DMS153 treated with DMSO at 0.1 percent for 48 hours (cell line): ENCODE data around the gene KDM2A.
"Not testable (repeated sequence)": the region's sequence is repeated elsewhere in the genome, so short reads cannot be mapped to it uniquely, and the experiment has no call there.

ENCODE experiments used
- DNase-seq: peaks from one replicate; lab custom pipeline; 2025; ENCODE audit not compliant: unreplicated experiment; lab: John Stamatoyannopoulos, UW

KDM2A gene

GRCh38 chr11:67256477-67257135, 137.5 kb downstream of the KDM2A start:
- DNase-seq = no peak

DNA sequence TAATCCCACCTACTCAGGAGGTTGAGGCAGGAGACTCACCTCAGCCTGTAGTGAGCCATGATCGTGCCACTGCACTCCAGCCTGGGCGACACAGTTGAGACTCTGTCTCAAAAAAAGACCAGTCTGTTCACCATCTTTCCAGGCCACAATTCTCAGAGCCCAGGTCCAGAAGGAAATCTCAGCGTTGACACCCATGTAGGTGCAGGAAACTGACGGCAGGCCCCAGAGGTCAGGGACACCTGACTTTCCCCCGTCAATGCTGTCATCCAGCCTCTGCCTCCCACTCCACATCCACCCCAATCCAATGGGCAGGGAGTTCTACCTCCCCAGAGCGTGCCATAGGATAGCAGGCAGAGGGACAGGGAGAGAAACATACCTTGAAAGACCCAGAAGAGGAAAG, 141.3 kb downstream of the KDM2A start:
- no peak for DNase-seq

DNA sequence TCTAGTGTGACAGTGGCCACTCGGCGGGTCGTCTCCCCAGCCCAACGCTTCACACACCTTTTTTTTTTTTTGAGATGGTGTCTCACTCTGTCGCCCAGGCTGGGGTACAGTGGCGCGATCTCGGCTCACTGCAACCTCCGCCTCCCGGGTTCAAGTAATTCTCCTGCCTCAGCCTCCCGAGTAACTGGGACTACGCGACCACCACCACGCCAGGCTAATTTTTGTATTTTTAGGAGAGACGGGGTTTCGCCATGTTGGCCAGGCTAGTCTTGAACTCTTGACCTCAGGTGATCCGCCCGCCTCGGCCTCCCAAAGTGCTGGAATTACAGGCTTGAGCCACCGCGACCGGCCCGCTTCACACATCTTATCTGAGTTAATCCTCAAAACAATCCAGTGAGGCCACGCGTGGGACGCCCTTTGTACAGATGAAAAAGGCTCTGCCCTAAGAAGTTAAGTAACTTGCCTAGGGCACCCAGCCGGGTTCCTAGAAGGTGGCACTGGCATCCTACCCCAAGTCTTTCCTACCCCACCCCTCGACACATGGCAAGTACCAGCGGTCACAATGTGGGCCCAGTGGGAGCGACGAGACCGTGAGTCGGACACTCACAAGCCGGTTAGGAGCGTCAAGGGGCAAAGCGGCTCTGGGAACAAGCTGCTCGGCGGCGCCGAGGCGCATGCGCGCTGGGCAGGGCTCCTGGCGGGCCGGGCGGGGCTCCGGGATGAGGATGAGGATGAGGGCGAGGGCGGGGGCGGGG, 142.0 kb downstream of the KDM2A start:
- not testable (repeated sequence) for DNase-seq

DNA sequence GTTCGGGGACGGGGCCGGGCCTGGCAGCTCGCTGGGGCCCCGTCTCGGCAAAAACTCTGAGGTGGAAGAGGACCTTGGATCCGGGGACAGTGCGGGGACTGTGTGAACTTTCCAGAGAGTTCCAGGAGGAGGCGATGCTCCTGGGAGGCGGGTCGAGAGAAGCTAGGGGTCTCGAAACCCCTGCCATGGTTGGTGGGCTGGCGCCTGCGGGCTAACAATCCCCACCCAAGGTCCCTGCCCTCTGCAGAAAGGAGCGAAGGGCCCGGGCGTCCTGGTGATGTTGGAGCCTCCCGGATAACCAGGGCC, 142.5 kb downstream of the KDM2A start:
- no peak for DNase-seq

- no peak for DNase-seq
Measured at GRCh38 chr11:67261946-67262681, 143.1 kb downstream of the KDM2A start.

- peak; percentile 80 for DNase-seq
Measured at GRCh38 chr11:67262731-67263675, 143.9 kb downstream of the KDM2A start.

- DNase-seq = no peak
Measured at GRCh38 chr11:67264260-67264659, 145.2 kb downstream of the KDM2A start.

DNA sequence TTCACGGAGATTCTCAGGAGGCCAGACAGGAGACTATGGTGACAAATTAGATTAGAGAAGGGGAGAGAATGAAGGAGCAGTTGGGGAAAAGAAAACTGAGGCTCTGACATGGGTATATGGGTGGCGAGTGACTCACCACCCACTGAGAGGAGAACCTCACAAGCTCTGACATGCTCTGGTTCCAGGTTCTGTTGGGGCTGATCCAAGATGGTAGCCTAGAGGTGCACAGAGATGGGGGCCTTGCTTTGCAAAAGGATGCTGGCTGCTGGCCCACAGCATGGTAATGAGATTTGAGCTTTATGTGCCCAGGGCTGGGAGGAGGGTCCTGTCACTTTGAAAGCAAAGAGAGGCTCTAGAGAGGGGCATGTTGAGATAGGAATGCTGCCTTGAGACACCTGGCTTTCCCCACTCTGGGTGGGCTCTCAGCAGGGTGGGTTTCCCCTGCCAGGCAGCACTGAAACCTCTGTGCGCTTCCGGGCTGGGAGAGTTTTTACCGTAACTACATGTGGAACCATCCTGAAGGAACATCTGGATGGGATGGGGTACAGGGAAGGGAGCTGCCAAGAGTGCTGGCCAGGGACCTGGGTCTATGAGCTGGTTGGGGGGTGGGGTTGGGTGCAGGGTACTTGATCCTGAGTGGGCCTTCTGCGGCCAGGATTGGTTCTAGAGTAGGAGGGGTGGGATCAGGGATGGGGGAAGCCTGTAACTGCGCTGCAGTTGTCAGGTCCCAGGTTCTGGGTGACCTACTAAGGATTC, 146.0 kb downstream of the KDM2A start:
- DNase-seq = no peak

GRCh38 chr11:67265633-67266448, 146.8 kb downstream of the KDM2A start:
- DNase-seq = peak; percentile 31

DNA sequence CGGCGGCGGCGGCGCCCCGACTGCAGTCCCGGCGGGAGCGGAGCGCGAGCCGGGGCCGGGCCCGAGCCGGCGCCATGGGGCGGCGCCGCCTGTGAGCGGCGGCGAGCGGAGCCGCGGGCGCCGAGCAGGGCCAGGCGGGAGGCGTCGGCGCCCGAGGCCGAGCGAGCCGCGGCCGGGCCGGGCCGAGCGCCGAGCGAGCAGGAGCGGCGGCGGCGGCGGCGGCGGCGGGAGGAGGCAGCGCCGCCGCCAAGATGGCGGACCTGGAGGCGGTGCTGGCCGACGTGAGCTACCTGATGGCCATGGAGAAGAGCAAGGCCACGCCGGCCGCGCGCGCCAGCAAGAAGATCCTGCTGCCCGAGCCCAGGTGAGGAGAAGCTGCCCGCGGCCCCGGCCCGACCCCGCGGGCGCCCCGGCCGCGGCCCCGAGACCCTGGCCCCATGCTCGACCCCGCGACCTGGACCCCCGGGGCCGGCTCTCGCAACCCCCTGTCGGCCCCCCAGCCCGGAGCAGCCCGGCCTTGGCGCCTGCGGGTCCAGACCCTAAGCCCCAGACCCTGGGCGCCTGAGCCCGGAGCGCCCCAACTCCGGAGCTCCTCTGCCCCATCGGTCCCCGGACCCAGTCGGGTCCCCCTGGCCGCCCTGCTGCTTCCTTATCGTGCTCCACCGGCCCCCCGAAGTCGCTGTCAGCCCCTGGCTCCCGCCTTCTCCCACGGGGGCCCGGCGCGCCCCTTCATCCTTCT, 147.6 kb downstream of the KDM2A start, which contains the start of gene GRK2:
Gene GRK2 (plus strand): TSS at position 25 of the 739 bp plus-strand sequence. CDS start 227 bp downstream, at position 252.
- no peak for DNase-seq

DNA sequence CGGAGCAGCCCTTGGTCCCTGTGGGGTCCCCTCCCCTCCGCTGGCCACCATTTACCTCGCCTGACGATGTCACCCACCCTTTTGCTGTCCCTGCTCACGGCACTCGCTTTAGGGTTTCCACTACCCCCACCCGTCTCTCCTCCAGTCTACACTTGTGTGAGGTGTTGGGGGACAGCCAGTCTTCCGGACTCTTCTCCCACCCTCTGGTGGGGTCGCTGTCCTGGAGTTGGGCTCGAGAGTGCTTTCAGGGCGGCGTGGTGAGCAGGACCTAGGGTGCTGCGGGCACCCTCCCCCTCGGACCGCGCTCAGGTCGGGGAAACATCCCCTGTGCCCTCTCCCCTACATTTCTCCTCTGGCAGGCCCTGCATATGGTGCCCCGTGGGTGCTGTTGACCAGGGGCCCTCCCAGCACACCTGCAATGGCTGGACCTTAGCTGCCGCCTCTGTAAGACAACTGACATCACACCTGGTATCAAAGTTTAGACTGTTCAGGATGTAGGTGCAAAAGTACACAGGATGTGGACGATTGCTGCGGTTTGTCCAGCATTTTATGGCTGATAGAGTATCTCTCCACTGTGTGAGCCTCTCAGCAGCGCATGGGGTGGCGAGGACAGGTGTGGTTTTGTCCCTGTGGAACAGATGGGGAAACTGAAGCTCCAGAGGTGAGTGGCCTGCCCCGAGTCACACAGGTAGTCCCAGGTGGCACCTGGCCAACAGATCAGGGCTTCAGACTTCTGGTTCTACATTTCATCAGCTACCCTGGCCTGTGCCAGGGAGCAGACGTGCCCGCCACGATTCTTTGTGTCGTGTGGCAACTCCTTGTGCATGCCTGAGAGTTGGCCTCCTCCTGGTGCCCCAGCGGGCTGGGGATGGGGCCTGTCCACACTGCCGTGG, 148.4 kb downstream of the KDM2A start:
- peak; percentile 27 for DNase-seq

DNA sequence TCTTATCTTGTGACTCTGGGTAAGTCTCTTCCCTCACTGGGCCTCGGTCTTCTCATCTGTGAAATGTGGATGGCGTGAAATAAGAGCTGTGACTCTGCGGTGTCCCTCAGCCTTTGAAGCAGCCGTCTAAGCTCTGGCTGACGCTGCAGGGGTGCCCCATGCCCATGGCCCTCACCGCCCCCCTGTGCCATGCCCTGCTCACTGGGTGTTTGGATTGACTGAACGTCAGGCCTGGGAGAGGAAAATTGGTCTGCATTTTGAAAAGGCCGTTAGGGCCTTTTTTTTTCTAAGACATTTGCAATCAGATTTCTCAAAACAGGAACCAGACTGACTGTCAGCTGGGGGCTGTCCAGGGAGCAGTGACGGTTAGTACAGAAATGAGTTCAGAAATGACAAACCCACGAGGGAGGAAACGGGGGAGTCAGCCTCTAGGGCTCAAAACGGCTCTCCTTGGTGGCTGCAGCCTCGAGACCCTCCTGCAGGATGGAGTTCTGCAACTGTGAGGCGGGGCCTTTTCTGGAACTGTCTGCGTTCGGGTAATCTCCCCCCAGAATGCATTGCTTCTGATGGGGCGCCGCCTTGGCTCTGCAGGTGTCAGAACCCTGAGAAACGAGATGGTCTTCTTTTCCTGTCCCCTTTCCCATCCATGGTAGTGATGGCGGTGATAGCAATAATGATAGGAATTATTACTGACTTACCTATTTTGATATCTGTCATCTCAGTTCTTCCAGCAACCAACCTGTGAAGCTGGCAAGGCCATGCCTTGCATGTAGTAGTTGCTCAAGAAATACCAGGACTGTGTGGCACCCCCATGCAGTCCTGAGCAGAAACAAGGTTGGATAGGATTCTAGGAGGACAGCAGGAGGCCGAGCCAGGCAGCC, 149.3 kb downstream of the KDM2A start:
- no peak for DNase-seq

DNA sequence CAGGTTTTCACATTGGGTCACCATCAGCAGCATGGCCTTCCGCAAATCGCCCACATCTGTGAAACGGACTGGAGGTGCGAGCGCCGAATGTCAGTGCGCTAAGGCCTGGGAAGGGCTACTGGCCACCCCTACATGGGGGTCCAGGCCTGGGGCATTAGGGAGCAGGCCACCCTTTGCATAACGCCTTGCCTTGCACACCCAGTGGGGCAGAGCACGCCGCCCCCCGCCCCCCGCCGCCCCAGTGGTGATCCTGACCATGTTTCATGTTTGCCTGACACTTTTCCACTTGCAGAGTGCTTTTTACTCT, 149.9 kb downstream of the KDM2A start:
- no peak for DNase-seq

DNA sequence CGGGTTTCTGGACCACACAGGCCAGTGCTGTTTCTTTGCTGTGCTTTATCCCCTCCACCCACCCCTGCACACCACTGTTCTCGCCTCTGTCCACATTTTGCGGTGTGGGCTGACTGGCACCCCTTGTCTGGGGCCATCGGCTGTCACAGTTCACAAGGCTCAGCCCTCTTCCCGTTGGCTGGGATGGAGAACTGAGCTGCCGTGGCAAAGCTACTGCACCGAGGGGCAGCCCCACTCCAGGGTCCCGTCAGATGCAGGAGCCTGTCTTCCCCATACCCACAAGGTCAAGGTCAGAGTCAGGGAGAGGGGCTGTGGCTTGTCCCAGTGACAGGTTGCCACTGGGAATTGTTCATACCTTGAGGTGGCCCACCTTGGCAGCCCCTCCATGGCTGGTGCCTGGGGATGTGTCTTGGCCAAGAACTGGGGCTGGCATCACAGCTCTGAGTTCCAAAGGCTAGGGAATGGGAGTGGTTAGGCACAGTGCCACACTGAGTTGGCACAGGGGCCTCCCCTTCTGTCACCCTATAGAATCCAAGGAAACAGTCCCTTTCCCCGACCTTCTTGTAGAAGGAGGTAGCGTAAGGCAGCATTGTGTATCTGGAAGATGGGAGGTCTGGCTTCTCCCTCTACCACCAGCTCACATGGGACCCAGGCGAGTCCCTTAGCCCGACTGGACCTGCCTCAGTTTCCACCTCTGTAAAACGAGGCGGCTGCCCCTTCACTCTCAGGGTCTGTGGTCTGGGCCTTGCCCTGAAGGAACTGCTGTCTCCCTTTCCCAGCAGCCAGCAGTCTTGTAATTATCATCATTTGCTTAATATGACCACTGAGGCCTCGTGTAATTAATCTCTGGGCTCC, 150.6 kb downstream of the KDM2A start:
- no peak for DNase-seq

- no peak for DNase-seq
Measured at GRCh38 chr11:67270256-67271204, 151.5 kb downstream of the KDM2A start.
